HG03159 (cell line): ENCODE results near the gene CCDC12.
"Not testable (repeated sequence)": the region's sequence is repeated elsewhere in the genome, so short reads cannot be mapped to it uniquely, and the experiment has no call there.

Experiments used
- ATAC-seq: cut with Tn5 transposase; IDR thresholded peaks from one replicate; pipeline ENCODE4 v1.9.1; 2021; ENCODE audit warnings: mild to moderate bottlenecking, moderate library complexity; ENCODE audit not compliant: unreplicated experiment

Gene CCDC12

DNA sequence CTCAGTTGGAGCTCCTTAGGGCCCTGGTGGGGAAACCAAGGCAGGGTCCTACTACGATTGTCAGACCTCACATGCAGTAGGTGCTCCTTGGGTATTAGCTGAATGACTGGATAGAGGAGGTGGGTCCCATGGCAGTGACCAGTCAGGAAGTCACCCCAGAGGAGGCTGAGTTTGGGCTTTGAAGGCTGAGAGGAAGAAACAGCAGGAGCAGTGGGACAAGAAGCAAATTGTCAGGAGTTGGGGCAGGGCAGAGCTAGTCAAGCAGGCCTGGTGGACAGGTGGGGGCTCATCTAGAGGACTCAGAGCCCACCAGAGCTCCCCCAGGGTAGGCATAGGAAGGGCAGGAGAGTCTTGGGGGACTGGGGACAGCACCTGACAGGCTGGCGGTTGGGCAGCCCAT lies 6.0 kb upstream of the CCDC12 start:
- no peak for ATAC-seq

DNA sequence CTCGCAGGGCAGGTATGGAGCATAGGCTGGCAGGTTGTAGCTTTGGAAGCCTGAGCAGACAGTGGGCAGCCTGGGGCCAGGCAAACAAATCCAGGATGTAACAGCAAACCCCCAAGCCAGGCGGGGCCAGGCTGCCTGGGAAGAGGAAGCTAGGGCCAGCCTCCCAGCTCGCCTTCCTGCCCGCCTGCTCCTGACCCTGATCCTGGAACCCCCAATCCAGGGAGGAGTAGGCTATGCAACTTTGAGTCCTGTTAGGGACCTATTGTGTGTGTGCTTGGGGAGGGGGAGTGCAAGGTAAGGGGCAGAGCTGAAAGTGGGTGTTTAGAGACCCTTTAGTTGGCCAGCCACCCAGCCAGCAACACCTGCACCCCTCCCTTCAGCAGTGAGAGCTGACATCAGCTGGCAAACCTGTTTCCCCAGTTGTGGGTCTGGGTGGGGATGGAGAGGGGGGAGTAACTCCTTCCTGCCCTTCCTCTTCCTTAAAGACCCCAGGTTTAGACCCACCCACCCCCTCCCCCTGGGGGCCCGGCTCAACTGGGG lies 5.5 kb upstream of the CCDC12 start:
- ATAC-seq: no peak

DNA sequence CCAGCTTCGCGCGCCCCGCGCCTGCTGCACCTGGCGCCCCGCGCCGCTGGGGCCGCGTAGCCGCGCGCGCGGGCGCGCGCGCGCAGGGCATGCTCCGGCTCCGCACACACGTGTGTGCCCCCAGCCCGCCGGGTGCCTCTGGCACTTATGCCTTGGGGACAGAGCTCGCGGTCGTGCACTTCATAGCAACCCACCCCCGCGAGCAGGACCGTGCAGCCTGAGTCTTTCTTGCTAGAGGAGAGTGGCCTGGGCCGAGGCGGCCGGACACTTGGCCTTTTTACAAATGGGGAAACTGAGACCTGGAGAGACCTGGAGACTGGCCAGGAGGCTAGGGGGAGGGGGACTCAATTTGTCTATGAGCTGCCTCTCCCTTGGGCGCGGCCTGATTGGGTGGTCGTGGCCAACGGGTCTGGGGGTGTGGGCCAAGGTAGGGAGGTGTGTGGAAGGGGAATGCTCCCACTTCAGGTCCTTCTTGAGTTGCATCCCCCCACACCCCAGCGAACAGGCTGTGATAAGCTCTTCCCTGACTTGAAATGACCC lies 3.5 kb upstream of the CCDC12 start:
- peak; percentile 5 for ATAC-seq

DNA sequence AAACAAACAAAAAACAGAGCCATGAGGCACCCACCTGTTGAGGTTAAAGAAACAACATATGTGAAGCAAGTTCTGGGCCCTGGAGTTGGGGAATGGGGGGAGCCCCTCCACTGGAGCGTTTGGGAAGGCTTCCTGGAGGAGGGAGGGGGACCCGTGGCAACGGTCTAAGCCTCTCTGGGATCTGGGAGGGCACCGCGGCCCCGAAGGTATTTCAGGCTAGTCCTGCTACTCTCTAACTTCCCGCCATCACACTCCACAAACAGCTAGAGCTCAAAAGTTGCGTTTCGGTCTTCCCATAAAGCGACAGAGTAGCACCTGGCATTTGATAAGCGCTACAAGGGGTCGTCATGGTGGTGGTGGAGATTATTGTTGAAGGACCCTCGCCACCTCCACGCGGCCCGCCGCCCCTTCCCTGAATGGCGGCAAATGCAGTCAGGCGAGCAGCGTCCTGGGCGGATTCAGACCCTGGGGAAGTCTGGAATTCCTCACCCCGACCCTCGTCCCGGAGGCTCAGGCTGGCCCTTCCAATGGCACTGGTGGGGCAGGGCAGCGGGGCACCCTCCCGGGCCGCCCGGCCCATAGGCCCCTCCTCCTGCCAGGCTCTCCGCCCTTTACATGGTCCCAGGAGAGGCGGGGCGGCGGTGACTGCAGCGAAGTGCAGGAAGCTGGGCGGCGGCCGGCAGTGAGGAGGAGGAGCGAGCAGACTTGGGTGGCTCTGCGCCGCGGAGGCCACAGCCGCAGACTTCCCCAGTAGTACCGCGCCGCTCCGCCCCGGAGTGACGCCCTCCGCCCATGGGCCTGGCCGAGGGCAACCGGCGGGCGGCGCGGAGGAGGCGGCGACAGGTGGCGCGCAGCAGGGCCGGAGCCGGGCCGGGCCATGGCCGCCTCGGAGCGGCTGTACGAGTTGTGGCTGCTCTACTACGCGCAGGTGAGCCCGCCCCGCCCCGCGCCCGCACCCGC lies 2.7 kb upstream of the CCDC12 start, which contains the start of gene NBEAL2:
Gene NBEAL2 (plus strand): TSS at position 682 of the 960 bp plus-strand sequence. CDS start 196 bp downstream, at position 878.
- ATAC-seq: peak; percentile 74

DNA sequence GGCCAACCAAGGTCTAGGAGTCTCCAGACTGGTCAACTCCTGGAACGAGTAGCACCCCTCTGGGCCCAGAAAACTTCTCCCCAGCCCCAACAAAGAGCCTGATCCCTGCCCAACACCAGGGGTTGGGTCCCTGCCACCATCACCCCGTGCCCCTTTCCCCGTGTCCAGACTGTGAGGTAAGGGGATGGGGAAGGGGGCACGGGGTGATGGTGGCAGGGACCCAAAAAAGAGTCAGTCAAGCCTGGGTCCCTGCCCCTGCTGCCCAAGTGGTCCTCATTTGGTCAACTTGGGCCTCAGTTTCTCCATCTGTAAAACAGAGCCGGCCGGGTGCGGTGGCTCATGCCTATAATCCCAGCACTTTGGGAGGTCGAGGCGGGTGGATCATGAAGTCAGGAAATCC lies 1.8 kb upstream of the CCDC12 start:
- ATAC-seq: no peak

DNA sequence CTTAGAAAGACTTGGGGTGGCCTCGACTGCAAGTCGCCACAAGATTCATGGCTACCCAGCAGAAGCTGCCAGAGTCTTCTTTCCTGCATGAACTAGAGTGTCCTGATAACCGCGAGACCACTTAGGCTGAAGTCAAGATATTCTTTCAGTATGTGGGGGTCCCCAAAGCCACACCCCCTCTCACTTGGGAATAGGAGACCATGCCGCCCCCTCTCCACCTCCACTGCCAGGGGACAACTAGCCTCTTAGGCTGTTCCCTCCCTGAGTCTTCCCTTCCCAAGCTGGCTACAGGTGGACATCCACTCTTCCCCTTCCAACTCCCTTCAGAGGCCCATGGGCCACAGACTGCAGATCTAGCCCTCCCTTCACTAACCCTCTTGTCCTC lies 1.3 kb upstream of the CCDC12 start:
- ATAC-seq: no peak

DNA sequence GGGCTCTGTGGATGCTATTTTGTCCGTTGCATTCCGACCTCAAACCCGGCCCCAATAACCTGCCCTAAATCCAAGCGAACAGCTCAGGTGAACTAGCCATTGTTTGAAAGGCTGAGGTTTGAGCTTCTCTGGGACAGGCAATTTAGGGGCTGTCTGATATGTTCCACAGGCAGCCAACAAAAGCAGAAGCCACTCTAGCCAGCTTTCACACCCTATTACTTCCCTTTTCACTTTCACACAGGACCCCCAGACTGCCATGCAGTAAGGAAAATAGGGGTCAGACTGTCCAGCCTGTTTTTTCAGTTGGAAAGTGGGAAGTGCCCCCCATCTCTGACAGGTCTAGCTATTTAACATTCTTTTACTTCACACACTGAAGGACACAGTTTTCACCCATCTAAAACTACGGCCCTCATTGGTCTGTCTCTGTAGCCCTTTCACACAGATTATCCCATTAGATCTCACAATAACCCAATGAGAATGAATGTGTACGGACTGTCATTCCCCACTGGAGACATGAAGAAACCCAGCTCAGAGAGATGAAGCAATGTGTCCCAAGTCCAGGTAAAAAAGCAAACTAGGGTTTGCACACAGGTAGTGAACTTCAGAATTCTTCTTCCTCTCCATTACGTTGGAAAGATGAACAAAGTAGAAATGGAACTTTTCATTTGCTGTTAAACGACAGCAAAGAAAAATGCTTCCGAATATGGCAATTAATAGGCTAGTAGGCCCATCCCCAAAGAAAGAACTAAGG lies 1.9 kb downstream of the CCDC12 start:
- ATAC-seq: no peak

DNA sequence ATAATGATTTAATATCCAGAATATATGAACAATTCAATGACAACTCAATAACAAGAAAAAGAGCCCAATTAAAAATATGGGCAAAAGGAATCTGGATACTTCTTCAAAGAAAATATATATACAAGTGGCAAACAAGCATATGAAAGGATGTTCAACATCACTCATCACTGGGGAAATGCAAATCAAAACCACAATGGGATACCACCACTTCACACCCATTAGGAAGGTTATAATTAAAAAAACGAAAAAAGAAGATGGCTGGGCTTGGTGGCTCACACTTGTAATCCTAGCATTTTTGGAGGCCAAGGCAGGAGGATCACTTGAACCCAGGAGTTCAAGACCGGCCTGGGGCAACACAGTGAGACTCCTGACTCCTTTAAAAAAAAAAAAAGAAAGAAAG lies 4.1 kb downstream of the CCDC12 start:
- no peak for ATAC-seq

DNA sequence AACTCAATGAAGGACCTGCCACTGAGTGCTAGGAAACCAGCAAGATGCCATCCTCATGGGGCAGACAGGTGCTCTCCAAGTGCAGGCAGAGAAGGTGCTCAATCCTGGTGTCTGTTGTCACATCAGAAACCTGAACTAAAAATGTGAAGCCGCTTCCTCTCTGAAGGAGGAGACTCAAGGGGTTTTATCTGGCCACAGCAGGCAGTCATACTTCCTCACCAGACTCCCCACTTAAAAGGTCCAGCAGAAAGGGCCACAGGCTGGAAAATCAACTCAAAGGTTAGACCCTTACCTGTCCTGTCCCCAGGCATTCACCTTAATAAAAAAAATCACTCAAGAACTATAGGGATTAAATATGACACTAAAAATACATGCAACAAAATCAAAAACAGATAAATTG lies 4.8 kb downstream of the CCDC12 start:
- ATAC-seq: no peak

DNA sequence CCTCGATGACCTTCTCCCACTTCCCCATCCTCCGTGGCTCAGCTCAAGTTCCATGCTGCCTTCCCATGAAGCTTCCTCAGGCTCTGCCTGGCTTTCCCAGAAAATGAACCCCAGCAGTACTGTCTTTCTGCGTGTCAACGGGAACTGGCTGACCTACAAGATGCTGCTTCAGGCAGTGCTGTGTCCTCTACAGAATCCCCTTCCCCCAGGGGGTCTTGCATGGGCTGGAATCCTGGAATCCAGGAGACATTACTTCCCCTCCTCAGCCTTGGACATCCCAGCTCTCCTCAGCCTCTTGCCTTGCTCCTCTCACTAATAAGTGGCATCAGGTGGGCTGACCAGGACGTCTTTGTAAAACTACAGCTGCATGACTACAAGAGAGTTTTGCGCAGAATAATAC lies 5.4 kb downstream of the CCDC12 start:
- no peak for ATAC-seq

DNA sequence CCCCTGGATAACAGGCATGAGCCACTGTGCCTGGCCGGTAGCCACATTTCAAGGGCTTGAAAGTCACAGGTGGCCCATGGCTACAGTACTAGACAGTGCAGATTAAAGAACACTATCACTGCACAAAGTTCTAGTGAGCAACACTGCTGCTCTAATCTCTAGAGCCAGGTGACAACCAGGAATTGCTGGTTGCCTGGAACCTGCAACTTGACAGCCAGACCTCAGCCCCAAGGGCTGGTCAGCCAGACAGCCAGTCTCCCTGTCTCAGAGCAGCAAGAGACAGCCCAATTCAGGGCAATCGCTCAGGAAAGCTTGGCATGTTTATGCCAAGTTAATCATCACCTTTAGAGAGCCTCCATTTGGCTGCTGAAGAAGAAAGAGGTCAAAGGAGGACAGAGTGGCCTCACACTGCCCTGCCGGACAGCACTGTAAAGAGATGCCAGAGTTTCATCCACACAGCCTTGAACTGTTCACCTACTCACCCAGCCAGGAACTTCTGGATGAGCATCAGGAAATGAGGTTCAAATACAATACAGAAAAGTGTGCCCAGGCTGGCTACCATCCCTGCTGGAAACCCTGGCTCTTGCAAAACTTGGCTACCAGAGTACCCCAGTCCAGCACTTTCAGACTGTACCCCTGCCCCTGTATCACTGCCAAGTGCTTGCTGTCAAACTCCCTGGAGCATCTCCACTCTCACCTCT lies 6.0 kb downstream of the CCDC12 start:
- no peak for ATAC-seq

DNA sequence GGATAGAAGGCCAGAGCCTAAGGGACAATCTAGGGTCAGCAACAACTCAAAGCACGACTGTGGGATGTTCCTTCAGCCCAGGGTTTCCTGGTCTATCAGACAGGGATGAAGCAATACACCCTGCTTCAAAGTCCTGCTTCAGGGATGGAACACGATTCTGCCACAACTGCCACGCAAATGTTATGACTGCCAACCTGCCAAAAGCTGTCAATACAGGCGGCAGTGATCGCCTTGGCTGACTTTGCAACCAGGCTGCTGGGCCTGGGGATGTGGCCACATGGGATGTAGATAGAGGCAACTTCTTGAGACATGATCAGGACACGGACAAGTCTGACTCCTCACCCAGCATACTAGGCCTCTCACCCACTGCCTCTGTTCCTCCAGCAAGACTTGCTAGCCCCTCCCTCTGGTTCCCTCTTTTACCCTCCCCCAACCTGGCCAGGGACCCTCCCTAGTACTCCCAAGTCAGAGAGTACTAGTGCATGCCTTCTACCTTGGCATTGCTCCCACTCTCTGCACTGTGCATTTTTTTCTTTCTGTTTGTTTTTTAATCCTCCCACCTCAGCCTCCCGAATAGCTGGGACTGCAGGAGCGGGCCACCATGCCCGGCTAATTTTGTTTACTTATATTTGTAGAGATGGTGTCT lies 7.6 kb downstream of the CCDC12 start:
- ATAC-seq: no peak

DNA sequence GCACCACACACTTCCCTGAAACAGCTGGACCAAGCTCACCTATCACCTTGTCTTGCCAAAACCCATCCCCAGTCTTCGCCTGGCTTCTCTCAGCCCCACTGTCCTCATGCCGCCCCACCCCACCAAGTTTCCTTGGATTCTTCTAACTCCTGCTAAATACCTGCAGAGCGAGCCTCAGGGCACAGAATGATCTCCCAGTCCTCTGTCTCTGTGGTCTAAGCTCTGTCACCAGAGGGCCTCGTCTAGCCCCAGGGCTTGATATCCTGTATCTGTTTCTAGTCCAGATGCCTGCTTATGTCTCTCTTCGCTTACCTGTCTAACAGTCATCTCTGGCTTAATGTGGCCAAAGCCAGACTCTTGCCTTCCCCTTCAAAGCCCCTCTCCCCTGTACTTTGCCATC lies 9.7 kb downstream of the CCDC12 start:
- ATAC-seq: no peak

DNA sequence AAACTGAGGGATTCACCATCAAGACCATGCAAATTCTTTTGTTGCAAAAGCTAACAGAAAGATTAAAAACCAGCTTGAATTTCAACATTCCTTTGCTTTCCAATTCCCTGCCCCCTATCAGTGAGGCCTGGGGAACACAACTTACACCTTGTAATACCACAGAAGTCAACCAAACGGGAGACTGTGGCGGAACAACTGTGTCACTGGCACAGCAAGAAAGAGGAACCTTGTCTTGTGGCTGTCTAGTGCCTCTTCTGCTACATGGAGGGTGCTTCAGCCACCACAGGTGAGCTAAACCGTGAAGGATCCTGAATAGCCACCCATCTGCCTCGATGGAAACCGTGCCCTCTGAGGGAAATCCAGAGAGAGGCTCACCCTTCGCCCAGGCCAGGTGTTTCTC lies 11.4 kb downstream of the CCDC12 start:
- no peak for ATAC-seq

DNA sequence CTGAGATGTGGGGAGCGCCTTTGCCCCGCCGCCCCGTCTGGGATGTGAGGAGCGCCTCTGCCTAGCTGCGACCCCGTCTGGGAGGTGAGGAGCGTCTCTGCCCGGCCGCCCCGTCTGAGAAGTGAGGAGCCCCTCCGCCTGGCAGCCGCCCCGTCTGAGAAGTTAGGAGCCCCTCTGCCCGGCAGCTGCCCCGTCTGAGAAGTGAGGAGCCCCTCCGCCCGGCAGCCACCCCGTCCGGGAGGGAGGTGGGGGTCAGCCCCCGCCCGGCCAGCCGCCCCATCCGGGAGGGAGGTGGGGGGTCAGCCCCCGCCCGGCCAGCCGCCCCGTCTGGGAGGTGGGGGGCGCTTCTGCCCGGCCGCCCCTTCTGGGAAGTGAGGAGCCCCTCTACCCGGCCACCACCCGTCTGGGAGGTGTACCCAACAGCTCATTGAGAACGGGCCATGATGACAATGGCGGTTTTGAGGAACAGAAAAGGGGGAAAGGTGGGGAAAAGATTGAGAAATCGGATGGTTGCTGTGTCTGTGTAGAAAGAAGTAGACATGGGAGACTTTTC lies 12.4 kb downstream of the CCDC12 start:
- ATAC-seq: not testable (repeated sequence)

DNA sequence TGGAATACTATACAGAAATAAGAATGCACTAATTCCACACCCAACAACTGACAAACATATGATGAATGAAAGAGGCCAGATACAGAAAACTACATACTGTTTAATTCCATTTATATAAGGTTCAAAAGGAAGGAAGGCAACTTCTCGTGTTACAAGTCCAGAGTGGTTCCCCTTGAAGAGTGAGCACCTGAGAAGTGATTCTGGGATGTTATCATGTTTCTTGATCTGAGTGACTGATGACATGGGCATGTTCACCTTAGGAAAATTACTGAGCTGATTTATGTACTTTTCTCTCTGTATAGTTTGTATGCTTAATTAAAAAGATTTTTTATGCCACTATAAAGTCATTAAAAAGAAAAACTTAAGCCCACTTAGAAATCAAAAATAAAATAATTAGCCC lies 13.6 kb downstream of the CCDC12 start:
- ATAC-seq: no peak

DNA sequence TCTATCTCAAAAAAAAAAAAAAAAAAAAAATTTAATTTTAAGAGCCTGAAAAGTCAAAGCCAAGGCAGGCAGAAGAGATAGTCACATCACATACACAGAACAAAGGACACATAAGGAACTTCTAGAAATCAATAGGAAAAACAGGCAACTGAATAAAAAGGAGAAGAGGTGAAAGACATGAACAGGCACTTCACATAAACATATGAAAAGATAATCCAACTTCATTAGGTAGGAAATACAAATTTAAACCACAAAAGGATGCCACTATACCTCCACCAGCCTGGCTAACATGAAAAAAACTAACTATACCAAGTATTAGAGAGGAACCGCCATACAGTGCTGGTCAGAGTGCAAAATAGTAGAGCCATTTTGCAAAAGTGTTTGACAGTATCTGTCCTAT lies 14.1 kb downstream of the CCDC12 start:
- no peak for ATAC-seq

DNA sequence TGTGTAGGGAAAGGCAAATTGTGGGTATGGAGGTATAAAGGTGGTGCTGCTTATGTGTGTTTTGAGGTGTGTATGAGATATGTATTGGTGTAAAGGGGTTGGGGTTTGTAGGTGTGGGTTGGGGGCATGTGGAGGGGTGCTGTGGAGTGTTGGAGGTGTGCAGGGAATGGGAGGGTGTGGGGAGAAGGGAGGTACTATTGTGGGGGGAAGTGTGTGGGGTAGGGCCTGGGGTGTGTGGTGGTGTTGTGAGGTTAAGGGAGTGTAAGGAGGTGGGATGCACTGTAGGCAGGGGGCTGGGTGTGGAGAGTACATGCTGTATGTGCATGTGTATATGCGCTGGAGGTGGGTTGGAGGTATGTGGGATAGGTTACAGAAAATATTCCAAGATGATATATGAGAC lies 15.7 kb downstream of the CCDC12 start:
- ATAC-seq: no peak

DNA sequence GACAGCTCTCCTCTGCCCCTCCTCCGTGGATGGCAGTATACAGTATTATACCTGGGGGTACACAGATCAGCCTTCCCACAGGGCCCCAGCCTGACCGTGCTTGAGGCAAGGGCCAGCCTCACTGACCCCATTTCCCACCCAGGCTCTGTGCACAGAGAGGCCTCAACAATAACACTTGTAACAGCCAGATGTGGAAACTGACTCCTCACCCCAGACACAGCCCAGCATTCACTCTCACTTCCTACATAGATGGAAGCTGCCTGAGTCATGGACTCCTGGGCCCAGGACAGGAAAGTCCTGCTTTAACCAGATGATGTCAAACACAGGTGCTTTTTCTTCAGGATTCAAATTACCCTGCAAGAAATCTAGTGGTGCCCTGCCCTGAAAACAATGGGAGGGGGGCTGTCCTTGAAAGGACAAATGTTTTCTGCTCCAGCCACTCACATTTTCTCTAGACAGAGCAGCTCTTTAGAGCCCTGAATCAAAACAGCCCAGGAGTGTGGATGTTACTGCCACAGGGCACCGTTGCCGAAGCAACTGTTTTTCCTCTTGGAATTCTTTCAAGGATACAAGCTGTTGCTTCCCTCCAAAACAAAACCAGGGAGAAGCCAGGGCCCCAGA lies 16.4 kb downstream of the CCDC12 start:
- no peak for ATAC-seq

DNA sequence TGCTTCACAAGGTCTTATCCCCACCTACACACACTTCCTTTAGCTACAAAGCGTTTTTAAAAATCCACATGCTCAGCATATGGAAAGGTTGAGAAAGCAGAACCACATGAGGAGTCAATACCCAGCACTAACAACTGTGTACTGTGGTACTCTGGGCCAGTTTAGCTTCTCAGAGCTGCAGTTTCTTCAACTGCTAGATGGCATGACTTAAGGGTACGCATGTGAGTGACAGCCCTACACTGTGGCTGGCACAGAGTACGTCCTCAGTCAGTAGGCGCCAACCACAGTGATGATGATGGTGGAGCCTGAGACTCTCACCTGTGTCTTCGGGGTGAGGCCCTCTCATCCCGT lies 17.4 kb downstream of the CCDC12 start:
- no peak for ATAC-seq
